Ovary (tissue), 9 donors: ENCODE data around the gene BCAS4. TPM values are rescaled to one million over a fixed set of nuclear protein-coding genes. Genes with fewer than 3 reads are reported as not detected.

Source experiments
- DNase-seq, 5 donors: peaks; one replicate each; pipeline ENCODE4 v3.0.0-alpha.2; 2019 to 2020
- H3K27ac ChIP-seq, 2 donors: fragments of 200-600 bp; one replicate each; pipeline versions ENCODE4 v1.5.1 to v1.8.0; 2019 to 2022
- H3K27me3 ChIP-seq: fragments of 200-600 bp; one replicate; pipeline ENCODE4 v1.8.0; 2022
- H3K36me3 ChIP-seq: fragments of 200-600 bp; sonication (generic); one replicate; pipeline ENCODE4 v1.5.1; 2019
- H3K4me1 ChIP-seq: one replicate; pipeline ENCODE4 v1.8.1; 2013; ENCODE audit warnings: mild to moderate bottlenecking, moderate library complexity; ENCODE audit not compliant: insufficient read depth
- H3K4me3 ChIP-seq: fragments of 200-600 bp; sonication (generic); one replicate; pipeline ENCODE4 v1.5.1; 2017
- H3K9me3 ChIP-seq, 2 donors: fragments of 200-600 bp in 1 of 2; sonication (generic) in 1 of 2; one replicate each; pipeline versions ENCODE4 v1.5.1 to v1.8.1; 2013 to 2019; ENCODE audit warnings: mild to moderate bottlenecking in 1 of 2, moderate library complexity in 1 of 2
- EP300 ChIP-seq: sonication (generic); formaldehyde crosslinking; IDR thresholded peaks from one replicate; pipeline ENCODE4 v1.6.1; 2017; ENCODE audit warnings: antibody characterized with exemption
- POLR2A ChIP-seq: fragments of 450-650 bp; IDR thresholded peaks from one replicate; pipeline ENCODE4 v1.6.1; 2017; ENCODE audit warnings: antibody characterized with exemption, mild to moderate bottlenecking, moderate library complexity
- WGBS, 3 donors: extraction: QIAGEN DNeasy Blood & Tissue Kit in 1 of 3; methylation state at CpG; one replicate each; pipeline versions ENCODE4 v1.1.5 to v1.1.7; 2013 to 2017; 5-methylcytosine and 5-hydroxymethylcytosine counted together
- intact Hi-C, 4 donors: fragments of 100-400 bp; cut with DNase I; formaldehyde crosslinking; loops; one replicate each; pipeline versions ENCODE4 v1.11.0 to v1.15.1; 2022 to 2023
- polyA plus RNA-seq, 2 donors: library from polyadenylated mRNA; stranded (reverse); fragments of 200-250 nt in 1 of 2; fragments of 350-450 nt in 1 of 2; fragmentation: Illumina TruSeq in 1 of 2; extraction: RNeasy Lipid Tissue Mini Kit (QIAGEN cat#74804) in 1 of 2; gene quantifications; one replicate each; pipeline ENCODE4 v1.2.3, GENCODE V29; 2013 to 2014
- total RNA-seq, 7 donors: library from RNA; depleted of rRNA in 2 of 7; stranded (reverse); fragments of >200 nt in 2 of 7; fragmentation: NEBNext Ultra II Directional in 3 of 7; extraction: Animal tissue kit (Norgen Biotek cat#: 25700) in 3 of 7; gene quantifications; one replicate each; pipeline versions ENCODE4 v1.1.0 to v1.2.4, GENCODE V29; 2016 to 2023
- TF ChIP-seq, protein P1 (sequence below), 3 donors: fragments of 450-650 bp in 2 of 3; fragments of 200-600 bp in 1 of 3; IDR thresholded peaks; one replicate each; pipeline versions ENCODE4 v1.5.1 to v1.8.0; 2016 to 2022; ENCODE audit warnings: antibody characterized with exemption in 3 of 3, mild to moderate bottlenecking in 1 of 3
- donor health status: DM: no; HTN: no; CAD: no; lungs with moderate emphysema.
- donor health status: DM: no; HTN: no; CAD: no.
- donor health status: Bipolar disorder and iron deficiency.
- donor health status: DM: yes; HTN: yes; CAD: no.
- donor health status: DM: no; HTN: no; CAD: no.
- donor health status: DM: yes; HTN: yes; CAD: no.

The BCAS4 gene
- total and polyA plus RNA-seq, 9 donors: 2.0 to 9.1 (median 3.1) TPM

DNA sequence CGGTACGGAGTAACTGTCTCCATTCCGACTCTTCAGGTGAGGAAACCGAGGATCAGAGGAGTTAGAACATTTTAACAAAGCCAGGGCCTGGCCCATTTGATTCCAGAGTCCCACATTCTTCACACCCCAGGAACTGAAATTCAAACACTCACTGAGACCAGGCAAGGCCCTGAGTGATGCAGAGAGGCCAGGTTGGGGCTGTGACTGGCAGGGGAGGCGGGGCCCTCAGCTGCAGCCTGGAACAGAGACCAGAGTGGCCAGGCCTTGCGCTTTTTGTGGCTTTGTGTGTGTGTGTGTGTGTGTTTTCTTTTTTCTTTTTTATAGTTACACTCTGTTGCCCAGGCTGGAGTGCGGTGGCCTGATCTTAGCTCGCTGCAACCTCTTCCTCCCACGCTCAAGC, 57.2 kb downstream of the BCAS4 start:
- intact Hi-C loops: no loop called here
- no peak for TF ChIP-seq POLR2A
- H3K4me3 ChIP-seq: no peak overlapping the region
- H3K27ac ChIP-seq: no peak overlapping the region
- no peaks in the 10 kb centered on the region for H3K9me3 ChIP-seq
- no peak for DNase-seq
- 96 to 99% (median 97%) methylated on average over 9 of the region's 9 CpGs for WGBS, 3 donors
- no peaks in the 10 kb centered on the region for H3K36me3 ChIP-seq
- peaks cover 14% of the 10 kb centered on the region for H3K4me1 ChIP-seq
- no peaks in the 10 kb centered on the region for H3K27me3 ChIP-seq

GRCh38 chr20:50854506-50855249, 59.8 kb downstream of the BCAS4 start:
- 78 to 88% (median 84%) methylated on average over 18 of the region's 18 CpGs for WGBS, 3 donors
- intact Hi-C loops: no loop called here
- no peak overlapping the region for H3K4me3 ChIP-seq
- TF ChIP-seq EP300 (no peak), POLR2A (no peak)
- TF ChIP-seq, protein P1, sequence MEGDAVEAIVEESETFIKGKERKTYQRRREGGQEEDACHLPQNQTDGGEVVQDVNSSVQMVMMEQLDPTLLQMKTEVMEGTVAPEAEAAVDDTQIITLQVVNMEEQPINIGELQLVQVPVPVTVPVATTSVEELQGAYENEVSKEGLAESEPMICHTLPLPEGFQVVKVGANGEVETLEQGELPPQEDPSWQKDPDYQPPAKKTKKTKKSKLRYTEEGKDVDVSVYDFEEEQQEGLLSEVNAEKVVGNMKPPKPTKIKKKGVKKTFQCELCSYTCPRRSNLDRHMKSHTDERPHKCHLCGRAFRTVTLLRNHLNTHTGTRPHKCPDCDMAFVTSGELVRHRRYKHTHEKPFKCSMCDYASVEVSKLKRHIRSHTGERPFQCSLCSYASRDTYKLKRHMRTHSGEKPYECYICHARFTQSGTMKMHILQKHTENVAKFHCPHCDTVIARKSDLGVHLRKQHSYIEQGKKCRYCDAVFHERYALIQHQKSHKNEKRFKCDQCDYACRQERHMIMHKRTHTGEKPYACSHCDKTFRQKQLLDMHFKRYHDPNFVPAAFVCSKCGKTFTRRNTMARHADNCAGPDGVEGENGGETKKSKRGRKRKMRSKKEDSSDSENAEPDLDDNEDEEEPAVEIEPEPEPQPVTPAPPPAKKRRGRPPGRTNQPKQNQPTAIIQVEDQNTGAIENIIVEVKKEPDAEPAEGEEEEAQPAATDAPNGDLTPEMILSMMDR (IDR thresholded peaks at IDR 0.05): no peak
- H3K27ac ChIP-seq: no peak overlapping the region
- H3K9me3 ChIP-seq: no peaks in the 10 kb centered on the region
- H3K27me3 ChIP-seq: no peaks in the 10 kb centered on the region
- no peaks in the 10 kb centered on the region for H3K36me3 ChIP-seq
- no peak for DNase-seq
- peaks cover 2% of the 10 kb centered on the region for H3K4me1 ChIP-seq

- Histone ChIP-seq H3K27ac (no peak overlapping the region), H3K9me3 (no peaks in the 10 kb centered on the region), H3K4me1 (peaks cover 2% of the 10 kb centered on the region), H3K27me3 (no peaks in the 10 kb centered on the region), H3K36me3 (no peaks in the 10 kb centered on the region), H3K4me3 (no peak overlapping the region)
- WGBS, 3 donors: 67 to 72% (median 67%) methylated on average over 23 of the region's 23 CpGs
- DNase-seq: no peak
- TF ChIP-seq POLR2A (no peak), EP300 (no peak)
- TF ChIP-seq, protein P1 (IDR thresholded peaks at IDR 0.05): no peak
- intact Hi-C loops: no loop called here
Measured at GRCh38 chr20:50855498-50856474, 60.9 kb downstream of the BCAS4 start.

DNA sequence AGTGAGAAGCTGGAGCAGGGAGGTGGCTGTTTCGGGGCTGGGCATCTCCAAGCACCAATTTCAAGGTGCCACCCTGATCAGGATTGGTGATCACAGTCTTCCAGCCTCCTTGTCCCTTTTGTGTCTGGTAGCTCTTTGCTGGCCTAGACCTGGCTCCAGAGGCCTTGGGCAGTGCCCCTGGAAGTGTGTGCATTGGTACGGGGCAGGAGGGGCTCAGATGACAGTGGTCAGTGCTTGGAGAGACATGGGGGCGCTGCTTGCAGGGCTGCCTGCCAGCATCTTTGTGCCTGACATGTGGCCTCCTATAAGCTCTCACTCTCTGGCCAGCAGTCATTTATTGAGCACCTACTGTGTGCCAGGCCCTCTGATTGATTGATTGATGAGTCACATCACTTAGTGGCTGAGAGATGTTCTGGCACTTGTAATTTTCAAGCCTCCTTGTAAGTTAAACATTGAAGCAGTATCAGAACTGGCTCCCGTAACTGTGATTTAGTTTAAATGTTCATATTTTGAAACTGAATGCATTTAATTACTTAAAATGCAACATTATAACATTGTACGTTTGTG, 61.7 kb downstream of the BCAS4 start:
- TF ChIP-seq EP300: no peak
- TF ChIP-seq, protein P1 (IDR thresholded peaks at IDR 0.05): no peak
- no peak for TF ChIP-seq POLR2A
- intact Hi-C loops: no loop called here
- Histone ChIP-seq H3K9me3 (no peaks in the 10 kb centered on the region), H3K27me3 (no peaks in the 10 kb centered on the region), H3K27ac (no peak overlapping the region), H3K4me1 (no peaks in the 10 kb centered on the region), H3K4me3 (no peak overlapping the region), H3K36me3 (no peaks in the 10 kb centered on the region)
- WGBS, 3 donors: 86 to 90% (median 87%) methylated on average over 5 of the region's 5 CpGs
- DNase-seq: no peak
